Mesendoderm (in vitro differentiated cells): ENCODE results near the gene LXN. TPM values are rescaled to one million over a fixed set of nuclear protein-coding genes. Genes with fewer than 3 reads are reported as not detected.

ENCODE experiments used
- small RNA-seq: library from polyadenylated mRNA; stranded (forward); fragments of <200 nt; extraction: miRNeasy Mini kit (QIAGEN cat#:217004); gene quantifications from one replicate; pipeline ENCODE3, GENCODE V24; 2013; ENCODE audit not compliant: insufficient read depth

Gene LXN

Small RNA genes lying within 50 kb of the gene (small RNA-seq; reads per million reads assigned to genes)
- gene AC025033.1 (not detected), gene AC080013.6 (not detected)
